ENCODE results near the gene PACSIN3. TPM values are rescaled to one million over a fixed set of nuclear protein-coding genes. Genes with fewer than 3 reads are reported as not detected.

The PACSIN3 gene
- total and polyA plus RNA-seq, 2 of the 13 experiments (the other 11 are each of a cell fraction or from before 2014, with no cell fraction given), result 47.9 to 93.3 TPM

DNA sequence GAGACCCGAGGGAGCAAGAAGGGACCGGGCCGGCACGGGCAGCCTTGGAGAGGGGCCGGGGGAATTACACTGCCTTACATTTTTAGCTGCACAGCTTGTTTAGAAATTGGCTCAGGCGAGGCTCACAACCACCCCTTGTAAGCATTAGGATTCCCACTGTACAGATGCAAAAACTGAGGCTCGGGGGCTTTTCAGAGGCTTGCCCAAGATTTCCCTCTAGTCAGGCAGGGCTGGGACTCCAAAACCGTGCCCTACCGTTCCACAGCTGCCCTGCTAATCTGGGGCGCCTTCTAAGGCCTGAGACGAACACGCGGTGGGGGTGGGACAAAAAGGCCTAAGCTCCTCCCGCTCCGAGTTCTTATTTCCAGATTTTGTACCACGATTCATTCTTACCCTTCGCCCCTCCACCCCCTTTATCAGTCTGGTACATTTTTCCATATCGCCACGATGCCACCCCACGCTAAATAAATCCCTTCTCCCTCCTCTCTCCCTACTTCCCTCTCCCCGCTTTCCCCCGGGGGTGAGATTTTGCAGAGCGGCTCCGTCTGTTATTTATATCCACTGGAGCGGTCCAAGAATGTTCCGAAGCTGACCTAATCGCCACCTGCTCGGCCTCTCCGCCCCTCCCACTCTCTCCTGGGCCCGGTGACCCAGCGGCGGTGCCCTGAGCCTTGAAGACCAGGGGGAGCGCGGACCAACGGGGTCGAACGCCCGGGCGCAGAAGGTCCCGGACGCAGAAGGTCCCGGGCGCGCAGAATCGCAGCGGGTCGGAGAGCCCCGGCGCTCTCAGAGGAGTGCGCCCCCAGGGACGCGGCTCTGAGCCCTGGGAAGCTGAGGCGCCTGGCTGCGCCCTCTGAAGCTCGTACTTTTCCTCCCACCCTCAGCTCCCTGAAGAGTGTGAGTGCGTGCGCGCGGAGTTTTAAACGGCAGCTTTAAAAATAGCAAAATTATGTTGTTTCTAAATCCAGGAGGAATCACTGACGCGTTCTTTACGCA is 764 bp upstream of the PACSIN3 start (continued):
- TF ChIP-seq ZNF570 (CRISPR knock-in tag; IDR thresholded peaks at IDR 0.05; ENCODE audit: borderline replicate concordance) (no peak), ZNF143 (CRISPR knock-in tag; IDR thresholded peaks at IDR 0.05) (no peak), GLI4 (CRISPR knock-in tag; IDR thresholded peaks at IDR 0.05; ENCODE audit: borderline replicate concordance) (no peak), CBX1 (IDR thresholded peaks at IDR 0.05; ENCODE audit: low read depth) (no peak), PAF1 (CRISPR knock-in tag; IDR thresholded peaks at IDR 0.05) (no peak), ATF1 (CRISPR knock-in tag; IDR thresholded peaks at IDR 0.05) (no peak), RELA (CRISPR knock-in tag; IDR thresholded peaks at IDR 0.05) (no peak), NR1H2 (CRISPR knock-in tag; IDR thresholded peaks at IDR 0.05; ENCODE audit: borderline replicate concordance, low read depth) (no peak), ZNF30 (CRISPR knock-in tag; IDR thresholded peaks at IDR 0.05) (no peak), NBN (conservative IDR thresholded peaks at IDR 0.05) (no peak)
- TF ChIP-seq, protein P1, sequence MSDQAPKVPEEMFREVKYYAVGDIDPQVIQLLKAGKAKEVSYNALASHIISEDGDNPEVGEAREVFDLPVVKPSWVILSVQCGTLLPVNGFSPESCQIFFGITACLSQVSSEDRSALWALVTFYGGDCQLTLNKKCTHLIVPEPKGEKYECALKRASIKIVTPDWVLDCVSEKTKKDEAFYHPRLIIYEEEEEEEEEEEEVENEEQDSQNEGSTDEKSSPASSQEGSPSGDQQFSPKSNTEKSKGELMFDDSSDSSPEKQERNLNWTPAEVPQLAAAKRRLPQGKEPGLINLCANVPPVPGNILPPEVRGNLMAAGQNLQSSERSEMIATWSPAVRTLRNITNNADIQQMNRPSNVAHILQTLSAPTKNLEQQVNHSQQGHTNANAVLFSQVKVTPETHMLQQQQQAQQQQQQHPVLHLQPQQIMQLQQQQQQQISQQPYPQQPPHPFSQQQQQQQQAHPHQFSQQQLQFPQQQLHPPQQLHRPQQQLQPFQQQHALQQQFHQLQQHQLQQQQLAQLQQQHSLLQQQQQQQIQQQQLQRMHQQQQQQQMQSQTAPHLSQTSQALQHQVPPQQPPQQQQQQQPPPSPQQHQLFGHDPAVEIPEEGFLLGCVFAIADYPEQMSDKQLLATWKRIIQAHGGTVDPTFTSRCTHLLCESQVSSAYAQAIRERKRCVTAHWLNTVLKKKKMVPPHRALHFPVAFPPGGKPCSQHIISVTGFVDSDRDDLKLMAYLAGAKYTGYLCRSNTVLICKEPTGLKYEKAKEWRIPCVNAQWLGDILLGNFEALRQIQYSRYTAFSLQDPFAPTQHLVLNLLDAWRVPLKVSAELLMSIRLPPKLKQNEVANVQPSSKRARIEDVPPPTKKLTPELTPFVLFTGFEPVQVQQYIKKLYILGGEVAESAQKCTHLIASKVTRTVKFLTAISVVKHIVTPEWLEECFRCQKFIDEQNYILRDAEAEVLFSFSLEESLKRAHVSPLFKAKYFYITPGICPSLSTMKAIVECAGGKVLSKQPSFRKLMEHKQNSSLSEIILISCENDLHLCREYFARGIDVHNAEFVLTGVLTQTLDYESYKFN (CRISPR knock-in tag; conservative IDR thresholded peaks at IDR 0.05), result peak; percentile 28; the same call in 1 of the 2 replicates
- TF ChIP-seq, protein P2, sequence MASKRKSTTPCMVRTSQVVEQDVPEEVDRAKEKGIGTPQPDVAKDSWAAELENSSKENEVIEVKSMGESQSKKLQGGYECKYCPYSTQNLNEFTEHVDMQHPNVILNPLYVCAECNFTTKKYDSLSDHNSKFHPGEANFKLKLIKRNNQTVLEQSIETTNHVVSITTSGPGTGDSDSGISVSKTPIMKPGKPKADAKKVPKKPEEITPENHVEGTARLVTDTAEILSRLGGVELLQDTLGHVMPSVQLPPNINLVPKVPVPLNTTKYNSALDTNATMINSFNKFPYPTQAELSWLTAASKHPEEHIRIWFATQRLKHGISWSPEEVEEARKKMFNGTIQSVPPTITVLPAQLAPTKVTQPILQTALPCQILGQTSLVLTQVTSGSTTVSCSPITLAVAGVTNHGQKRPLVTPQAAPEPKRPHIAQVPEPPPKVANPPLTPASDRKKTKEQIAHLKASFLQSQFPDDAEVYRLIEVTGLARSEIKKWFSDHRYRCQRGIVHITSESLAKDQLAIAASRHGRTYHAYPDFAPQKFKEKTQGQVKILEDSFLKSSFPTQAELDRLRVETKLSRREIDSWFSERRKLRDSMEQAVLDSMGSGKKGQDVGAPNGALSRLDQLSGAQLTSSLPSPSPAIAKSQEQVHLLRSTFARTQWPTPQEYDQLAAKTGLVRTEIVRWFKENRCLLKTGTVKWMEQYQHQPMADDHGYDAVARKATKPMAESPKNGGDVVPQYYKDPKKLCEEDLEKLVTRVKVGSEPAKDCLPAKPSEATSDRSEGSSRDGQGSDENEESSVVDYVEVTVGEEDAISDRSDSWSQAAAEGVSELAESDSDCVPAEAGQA (IDR thresholded peaks at IDR 0.05; ENCODE audit: low read depth), result no peak
- TF ChIP-seq, protein P2 (CRISPR knock-in tag; IDR thresholded peaks at IDR 0.05; ENCODE audit: borderline replicate concordance), result no peak
- TF ChIP-seq, protein P3, sequence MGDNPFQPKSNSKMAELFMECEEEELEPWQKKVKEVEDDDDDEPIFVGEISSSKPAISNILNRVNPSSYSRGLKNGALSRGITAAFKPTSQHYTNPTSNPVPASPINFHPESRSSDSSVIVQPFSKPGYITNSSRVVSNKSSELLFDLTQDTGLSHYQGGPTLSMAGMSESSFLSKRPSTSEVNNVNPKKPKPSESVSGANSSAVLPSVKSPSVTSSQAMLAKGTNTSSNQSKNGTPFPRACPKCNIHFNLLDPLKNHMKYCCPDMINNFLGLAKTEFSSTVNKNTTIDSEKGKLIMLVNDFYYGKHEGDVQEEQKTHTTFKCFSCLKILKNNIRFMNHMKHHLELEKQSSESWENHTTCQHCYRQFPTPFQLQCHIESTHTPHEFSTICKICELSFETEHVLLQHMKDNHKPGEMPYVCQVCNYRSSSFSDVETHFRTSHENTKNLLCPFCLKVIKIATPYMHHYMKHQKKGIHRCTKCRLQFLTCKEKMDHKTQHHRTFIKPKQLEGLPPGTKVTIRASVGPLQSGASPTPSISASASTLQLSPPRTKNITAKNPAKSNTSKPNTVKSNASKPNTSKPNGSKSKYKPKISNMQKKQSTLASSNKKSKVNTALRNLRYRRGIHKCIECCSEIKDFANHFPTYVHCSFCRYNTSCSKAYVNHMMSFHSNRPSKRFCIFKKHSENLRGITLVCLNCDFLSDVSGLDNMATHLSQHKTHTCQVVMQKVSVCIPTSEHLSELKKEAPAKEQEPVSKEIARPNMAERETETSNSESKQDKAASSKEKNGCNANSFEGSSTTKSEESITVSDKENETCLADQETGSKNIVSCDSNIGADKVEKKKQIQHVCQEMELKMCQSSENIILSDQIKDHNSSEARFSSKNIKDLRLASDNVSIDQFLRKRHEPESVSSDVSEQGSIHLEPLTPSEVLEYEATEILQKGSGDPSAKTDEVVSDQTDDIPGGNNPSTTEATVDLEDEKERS (CRISPR knock-in tag; IDR thresholded peaks at IDR 0.05), result no peak; the same call in 1 of the 2 replicates
- TF ChIP-seq, protein P4, sequence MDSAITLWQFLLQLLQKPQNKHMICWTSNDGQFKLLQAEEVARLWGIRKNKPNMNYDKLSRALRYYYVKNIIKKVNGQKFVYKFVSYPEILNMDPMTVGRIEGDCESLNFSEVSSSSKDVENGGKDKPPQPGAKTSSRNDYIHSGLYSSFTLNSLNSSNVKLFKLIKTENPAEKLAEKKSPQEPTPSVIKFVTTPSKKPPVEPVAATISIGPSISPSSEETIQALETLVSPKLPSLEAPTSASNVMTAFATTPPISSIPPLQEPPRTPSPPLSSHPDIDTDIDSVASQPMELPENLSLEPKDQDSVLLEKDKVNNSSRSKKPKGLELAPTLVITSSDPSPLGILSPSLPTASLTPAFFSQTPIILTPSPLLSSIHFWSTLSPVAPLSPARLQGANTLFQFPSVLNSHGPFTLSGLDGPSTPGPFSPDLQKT (CRISPR knock-in tag; IDR thresholded peaks at IDR 0.05; ENCODE audit: borderline replicate concordance), result no peak
